HG02970 (cell line): Measurements from ENCODE around the gene CCDC85A.

ENCODE experiments used
- ATAC-seq: cut with Tn5 transposase; IDR thresholded peaks from one replicate; pipeline ENCODE4 v1.9.1; 2021; ENCODE audit warnings: mild to moderate bottlenecking, moderate library complexity, moderate number of reproducible peaks; ENCODE audit not compliant: unreplicated experiment, low FRiP score

The CCDC85A gene

DNA sequence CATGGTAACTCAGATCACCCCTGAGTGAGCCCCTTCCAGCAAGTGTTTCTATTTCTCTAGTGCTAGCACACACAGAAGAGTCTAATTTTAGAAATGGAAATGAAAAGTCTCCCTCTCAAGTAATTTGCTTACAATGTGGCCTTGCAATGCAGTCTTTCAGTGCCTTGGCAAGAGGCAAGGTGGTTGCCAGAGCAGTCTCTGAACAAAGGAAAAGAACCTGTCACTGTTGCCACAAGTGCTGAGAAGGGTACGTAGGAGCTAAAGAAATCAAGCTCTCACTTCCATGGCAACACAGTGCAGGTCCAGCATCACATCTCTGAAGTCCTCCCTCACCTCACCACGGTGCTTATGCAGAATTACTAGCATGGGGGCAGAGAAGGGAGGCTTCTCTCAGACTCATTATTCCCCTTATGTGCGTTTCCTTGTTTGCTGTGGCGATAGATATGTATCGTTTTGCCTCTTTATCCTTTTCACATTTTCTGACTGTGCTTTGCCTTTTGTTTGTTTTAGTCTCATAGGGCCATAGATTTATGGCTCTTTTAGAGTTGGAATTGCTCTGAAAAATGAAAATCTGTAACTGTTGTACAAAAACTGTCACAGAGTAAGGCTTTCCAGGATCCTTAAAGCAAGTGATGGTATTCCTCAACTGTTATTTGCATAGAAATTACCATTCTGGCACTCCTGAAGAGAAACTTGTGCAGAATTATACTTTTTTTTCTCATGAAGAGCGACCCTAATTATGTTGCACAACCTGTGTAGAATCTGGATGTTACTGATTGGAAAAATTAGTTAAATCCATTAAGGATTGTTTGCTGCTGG lies 164.8 kb downstream of the CCDC85A start:
- ATAC-seq = no peak

GRCh38 chr2:56357655-56358295 lies 174.0 kb downstream of the CCDC85A start:
- ATAC-seq = no peak

DNA sequence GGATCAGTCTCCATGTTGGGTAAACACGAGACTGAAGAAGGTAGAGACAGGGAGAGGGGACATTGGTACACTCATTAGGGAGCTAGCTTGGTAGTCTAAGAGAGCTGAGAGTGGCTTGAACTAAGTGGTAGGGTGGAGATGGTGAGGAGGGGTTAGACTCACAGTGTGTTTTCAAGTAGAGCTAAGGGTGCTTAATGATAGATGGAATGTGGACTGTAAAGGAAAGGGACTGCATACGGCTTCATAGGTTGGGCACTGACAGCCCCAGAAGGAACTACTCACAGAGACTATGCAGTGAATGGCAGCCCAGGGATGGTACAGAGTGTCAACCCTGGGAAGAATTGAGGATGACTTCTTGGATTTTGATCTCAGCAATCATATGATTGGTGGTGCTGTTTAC lies 178.1 kb downstream of the CCDC85A start:
- ATAC-seq = no peak

DNA sequence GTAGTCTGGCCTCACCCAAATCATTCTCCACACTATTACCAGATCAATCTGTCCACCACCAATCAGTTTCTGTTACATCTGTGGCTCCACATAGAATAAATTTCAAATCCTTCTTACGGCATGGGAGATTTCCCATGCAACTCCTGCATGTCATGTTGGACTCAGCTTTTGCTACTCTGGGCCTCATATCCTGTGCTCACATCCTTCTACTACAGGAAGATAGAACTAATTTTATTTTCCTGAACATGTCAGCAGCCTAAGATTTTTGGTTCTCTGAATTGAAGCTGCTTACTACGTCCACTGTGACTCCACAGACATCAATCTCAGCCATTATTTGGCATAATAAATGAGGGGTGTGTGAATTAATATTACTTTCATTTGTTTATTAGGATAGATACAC lies 181.1 kb downstream of the CCDC85A start:
- ATAC-seq = no peak

- no peak for ATAC-seq
Measured at GRCh38 chr2:56369316-56369715, 185.5 kb downstream of the CCDC85A start.

DNA sequence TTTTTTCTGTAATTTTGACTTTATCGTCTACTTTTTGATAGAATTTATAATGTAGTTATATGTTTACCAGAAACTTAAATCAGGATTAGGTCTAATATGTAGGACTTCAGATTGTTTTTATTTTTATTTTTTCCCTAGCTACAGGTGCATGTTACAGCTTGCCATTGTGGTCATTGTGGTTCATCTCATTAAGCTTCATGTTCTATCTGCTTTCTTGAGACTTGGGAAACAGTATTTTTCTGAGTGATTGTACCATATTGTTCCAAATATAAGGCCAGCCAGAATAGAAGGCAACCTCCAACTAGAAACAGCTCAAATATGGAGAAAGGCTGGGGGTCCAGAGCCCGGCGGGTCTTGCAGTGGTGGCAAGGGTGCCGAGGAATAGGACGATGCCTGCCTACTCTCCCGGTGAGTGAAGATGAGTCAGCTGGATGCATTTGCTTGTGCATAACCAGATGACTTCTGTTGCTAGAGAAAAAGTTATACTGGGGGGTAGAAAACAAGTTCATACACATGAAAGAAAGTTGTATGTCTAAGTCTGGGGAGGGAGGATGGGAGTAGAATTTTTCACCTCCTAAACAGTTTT lies 188.4 kb downstream of the CCDC85A start:
- no peak for ATAC-seq

DNA sequence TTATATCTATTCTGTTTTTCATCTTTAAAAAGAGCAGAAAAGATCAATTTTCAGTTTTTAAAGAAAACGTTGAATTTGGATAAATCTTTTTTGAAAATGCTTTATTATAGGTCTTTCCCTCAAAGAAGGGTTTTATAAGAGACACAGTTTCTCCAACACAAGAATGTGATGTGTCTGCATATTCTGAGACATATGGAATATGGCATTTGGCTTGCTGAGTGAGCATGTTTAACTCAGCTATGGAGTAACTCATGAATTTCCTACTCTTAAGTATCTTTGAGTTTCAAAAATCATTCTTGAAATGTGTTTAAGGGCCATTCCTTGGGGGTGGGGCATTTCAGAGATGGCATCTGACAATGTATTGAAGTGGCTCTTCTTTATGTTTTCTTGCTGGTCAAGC lies 191.5 kb downstream of the CCDC85A start:
- ATAC-seq = no peak

GRCh38 chr2:56376699-56377665 lies 193.2 kb downstream of the CCDC85A start:
- no peak for ATAC-seq

- ATAC-seq = no peak
Measured at GRCh38 chr2:56379066-56379465, 195.3 kb downstream of the CCDC85A start.

- no peak for ATAC-seq
Measured at GRCh38 chr2:56380861-56381260, 197.1 kb downstream of the CCDC85A start.

GRCh38 chr2:56382466-56382865 lies 198.7 kb downstream of the CCDC85A start:
- ATAC-seq = no peak

GRCh38 chr2:56386657-56387056 lies 202.9 kb downstream of the CCDC85A start:
- ATAC-seq = no peak

DNA sequence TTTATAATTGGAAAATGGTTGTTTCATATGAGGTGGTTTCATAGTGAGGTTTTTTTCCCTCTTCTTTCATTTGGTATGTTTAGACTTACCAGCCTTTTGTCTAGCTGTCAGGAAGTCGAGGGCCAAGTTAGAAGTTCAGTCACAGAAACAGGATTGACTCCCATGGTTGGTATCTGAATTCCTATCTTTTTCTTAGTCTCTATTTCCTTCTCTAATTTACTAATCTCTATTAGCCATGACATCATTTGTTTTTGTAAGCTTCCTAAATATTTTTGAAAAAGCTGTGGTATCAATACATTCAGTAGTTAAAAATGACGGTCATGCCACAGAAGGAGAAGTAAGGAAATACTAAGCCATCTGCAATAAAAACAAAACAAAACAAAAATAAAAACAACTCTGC lies 206.9 kb downstream of the CCDC85A start:
- no peak for ATAC-seq

DNA sequence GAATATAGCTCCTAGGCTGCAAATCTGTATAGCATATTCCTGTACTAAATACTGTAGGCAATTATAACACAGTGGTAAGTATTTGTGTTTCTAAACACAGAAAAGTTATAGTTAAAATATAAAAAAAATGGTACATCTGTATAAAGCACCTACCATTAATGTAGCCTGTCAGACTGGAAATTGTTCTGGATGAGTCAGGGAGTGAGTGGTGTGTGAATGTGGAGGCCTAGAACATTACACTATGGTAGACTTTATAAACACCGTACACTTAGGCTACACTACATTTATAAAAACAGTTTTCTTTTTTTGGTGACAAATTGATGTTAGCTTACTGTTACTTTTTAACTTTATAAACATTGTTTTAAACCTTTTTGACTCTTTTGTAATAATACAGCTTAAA lies 226.3 kb downstream of the CCDC85A start:
- ATAC-seq = no peak

DNA sequence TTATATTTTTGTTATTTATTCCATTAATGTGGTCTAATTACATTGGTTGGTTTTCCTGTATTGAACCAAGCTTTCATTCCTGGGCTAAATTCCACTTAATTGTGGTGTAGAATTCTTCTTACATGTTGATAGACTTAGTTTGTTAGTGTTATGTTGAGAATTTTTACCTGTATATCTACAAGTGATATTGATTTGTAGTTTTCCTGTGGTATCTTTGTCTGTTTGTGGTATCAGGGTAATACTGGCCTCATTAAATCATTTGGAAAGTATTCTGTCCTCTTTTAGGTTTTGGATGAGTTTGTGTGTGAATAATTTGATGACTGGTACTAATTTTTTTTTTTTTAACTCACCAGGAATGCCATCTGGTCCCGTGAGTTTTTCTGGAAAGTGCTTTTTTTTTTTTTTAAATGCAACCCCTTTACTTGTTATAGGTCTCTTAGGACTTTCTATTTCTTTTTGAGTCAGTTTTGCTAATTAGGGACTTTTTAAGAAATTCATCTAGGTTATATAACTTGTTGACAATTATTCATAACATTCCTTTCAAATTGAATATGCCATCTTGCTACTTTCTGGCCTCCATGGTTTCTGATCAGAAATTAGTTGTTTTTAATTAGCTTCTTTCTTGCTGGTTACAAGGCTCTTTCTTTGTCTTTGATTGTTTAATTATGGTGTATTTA lies 232.8 kb downstream of the CCDC85A start:
- no peak for ATAC-seq
